ENCODE results near the gene TMED8.
"Not testable (repeated sequence)": the region's sequence is repeated elsewhere in the genome, so short reads cannot be mapped to it uniquely, and the experiment has no call there.

TMED8 gene

GRCh38 chr14:77376771-77377501 is at the start of gene TMED8, which contains the start of gene SAMD15:
TMED8 (minus strand) TSS chr14:77377094; CDS start chr14:77377053, 41 bp downstream.
SAMD15 (plus strand) TSS chr14:77377379; CDS start chr14:77377419, 40 bp downstream.
- DNase-seq = peak; percentile 94

GRCh38 chr14:77426396-77426795 is 49.5 kb upstream of the TMED8 start:
- no peak for DNase-seq

GRCh38 chr14:77424862-77425261 is 48.0 kb upstream of the TMED8 start:
- no peak for DNase-seq

- DNase-seq = no peak
These were observed 46.5 kb upstream of the TMED8 start, which contains the start of gene NOXRED1 for GRCh38 chr14:77423423-77423822. NOXRED1 (minus strand) TSS chr14:77423523; CDS start chr14:77422889, 634 bp downstream.

- no peak for DNase-seq
These were observed 44.3 kb upstream of the TMED8 start for GRCh38 chr14:77421201-77421600.

- no peak for DNase-seq
These were observed 39.9 kb upstream of the TMED8 start for GRCh38 chr14:77416836-77417235.

- DNase-seq = not testable (repeated sequence)
These were observed 39.2 kb upstream of the TMED8 start for GRCh38 chr14:77416098-77416497.

- not testable (repeated sequence) for DNase-seq
These were observed 38.6 kb upstream of the TMED8 start for GRCh38 chr14:77415403-77416030.

GRCh38 chr14:77409131-77409533 is 32.2 kb upstream of the TMED8 start:
- DNase-seq = no peak

GRCh38 chr14:77407158-77407557 is 30.3 kb upstream of the TMED8 start:
- no peak for DNase-seq

GRCh38 chr14:77406718-77407117 is 29.8 kb upstream of the TMED8 start:
- no peak for DNase-seq

- DNase-seq = no peak
These were observed 29.2 kb upstream of the TMED8 start for GRCh38 chr14:77406086-77406485.

- DNase-seq = no peak
These were observed 26.9 kb upstream of the TMED8 start for GRCh38 chr14:77403768-77404167.

GRCh38 chr14:77400216-77400615 is 23.3 kb upstream of the TMED8 start:
- no peak for DNase-seq

GRCh38 chr14:77390188-77390587 is 13.3 kb upstream of the TMED8 start:
- no peak for DNase-seq

GRCh38 chr14:77378701-77379100 is 1.8 kb upstream of the TMED8 start:
- no peak for DNase-seq

- no peak for DNase-seq
These were observed 579 bp upstream of the TMED8 start for GRCh38 chr14:77377502-77377844.

- no peak for DNase-seq
These were observed 722 bp downstream of the TMED8 start for GRCh38 chr14:77375973-77376770.

GRCh38 chr14:77375164-77375950 is 1.5 kb downstream of the TMED8 start:
- no peak for DNase-seq

- peak; percentile 12 for DNase-seq
These were observed 4.5 kb downstream of the TMED8 start for GRCh38 chr14:77372304-77372841.

GRCh38 chr14:77369285-77369684 is 7.6 kb downstream of the TMED8 start:
- DNase-seq = no peak

GRCh38 chr14:77364146-77364545 is 12.7 kb downstream of the TMED8 start:
- DNase-seq = no peak

Data from midbrain (tissue), 1 donor.